ENCODE results near the gene HIGD1C. TPM values are rescaled to one million over a fixed set of nuclear protein-coding genes. Genes with fewer than 3 reads are reported as not detected.

The HIGD1C gene
- total RNA-seq (2014; rRNA removed; shearing (Covaris generic)) (not detected in 2 replicates), polyA plus RNA-seq (2016; fragmentation: Nextera tagmentation; extraction: Ambion mirVana) (not detected in 2 replicates)
- long read RNA-seq, result 0 reads

GRCh38 chr12:50952510-50952909 lies at the start of gene HIGD1C:
Gene HIGD1C, plus strand, starts transcription at chr12:50952544. Its CDS starts 1,455 bp downstream, at chr12:50953999.
- no peaks in the 10 kb centered on the region for H4K20me1 ChIP-seq (replicated peaks; ENCODE audit: insufficient read depth)
- ATAC-seq, result peak; percentile 59
- H3F3A ChIP-seq (replicated peaks; ENCODE audit: low read depth), result 0 out of 2 replicates have a peak, but pooled peaks cover 3% of the 10 kb centered on the region
- Mint-ChIP-seq H3K27me3 (ENCODE audit: insufficient read depth, low read depth, poor library complexity) (peaks cover 7% of the 10 kb centered on the region), H3K9me3 (peaks cover 11% of the 10 kb centered on the region; the same call in 2 of the 3 replicates), H3K36me3 (ENCODE audit: low read depth) (no peaks in the 10 kb centered on the region; the same call in 2 of the 3 replicates), H3K27ac (no peak within 1 kb of the TSS), H3K4me3 (no peak within 1 kb of the TSS), H3K4me1 (peaks cover 3% of the 10 kb centered on the region; the same call in 1 of the 3 replicates)
- no peaks in the 10 kb centered on the region for H3K79me2 ChIP-seq (replicated peaks; ENCODE audit: insufficient read depth)
- TF ChIP-seq ZNF331 (CRISPR knock-in tag; IDR thresholded peaks at IDR 0.05; ENCODE audit: low read depth), result no peak
- no peak for TF ChIP-seq EZH2 (IDR thresholded peaks at IDR 0.05; ENCODE audit: low read depth, unreplicated experiment)
- no peak for TF ChIP-seq JUNB (IDR thresholded peaks at IDR 0.05; ENCODE audit: unreplicated experiment)
- no peak for TF ChIP-seq CTCF (conservative IDR thresholded peaks at IDR 0.05; ENCODE audit: low read depth in 2 of 2)
- TF ChIP-seq POLR2AphosphoS5 (IDR thresholded peaks at IDR 0.05; ENCODE audit: low read depth), result no peak
- TF ChIP-seq NANOG (IDR thresholded peaks at IDR 0.05; ENCODE audit: borderline replicate concordance), result no peak
- no peak for TF ChIP-seq EZH2phosphoT487 (IDR thresholded peaks at IDR 0.05; ENCODE audit: unreplicated experiment)
- TF ChIP-seq CREB1 (CRISPR knock-in tag; IDR thresholded peaks at IDR 0.05; ENCODE audit: low read depth), result no peak
- no peak for TF ChIP-seq REST (IDR thresholded peaks at IDR 0.05; ENCODE audit: unreplicated experiment)
- TF ChIP-seq ETS1 (IDR thresholded peaks at IDR 0.05), result no peak
- no peak for TF ChIP-seq STAT1 (IDR thresholded peaks at IDR 0.05; ENCODE audit: unreplicated experiment)
- no peak for TF ChIP-seq ZNF114 (CRISPR knock-in tag; IDR thresholded peaks at IDR 0.05)
- TF ChIP-seq ZNF462 (CRISPR knock-in tag; IDR thresholded peaks at IDR 0.05), result no peak
- no peaks in the 10 kb centered on the region for H3K4me1 ChIP-seq (ENCODE audit: insufficient read depth)
- no peaks in the 10 kb centered on the region for H3K9me2 ChIP-seq (ENCODE audit: insufficient read depth)
- H3K27me3 ChIP-seq (ENCODE audit: insufficient read depth), result no peaks in the 10 kb centered on the region
- no peak within 1 kb of the TSS for H3K27ac ChIP-seq (ENCODE audit: low read depth)
- H3K36me3 ChIP-seq (ENCODE audit: insufficient read depth), result peaks cover 5% of the 10 kb centered on the region; the same call in 1 of the 2 replicates
- H3K4me2 ChIP-seq, result no peak within 1 kb of the TSS
- no peak within 1 kb of the TSS for H2AFZ ChIP-seq
- peak; percentile 11 for DNase-seq (ENCODE audit: low spot score)
- H3K4me3 ChIP-seq, result no peak within 1 kb of the TSS
